Erythroblast (primary cell): ENCODE data around the gene SFMBT1.

ENCODE experiments used
- GATA1 ChIP-seq: IDR thresholded peaks from 2 replicates; pipeline ENCODE4 v1.6.1; 2011; ENCODE audit warnings: low read depth, mild to moderate bottlenecking, control low read depth, low read length, moderate library complexity
- POLR2A ChIP-seq: IDR thresholded peaks from 2 replicates; pipeline ENCODE4 v1.6.1; 2011; ENCODE audit warnings: mild to moderate bottlenecking, low read length

DNA sequence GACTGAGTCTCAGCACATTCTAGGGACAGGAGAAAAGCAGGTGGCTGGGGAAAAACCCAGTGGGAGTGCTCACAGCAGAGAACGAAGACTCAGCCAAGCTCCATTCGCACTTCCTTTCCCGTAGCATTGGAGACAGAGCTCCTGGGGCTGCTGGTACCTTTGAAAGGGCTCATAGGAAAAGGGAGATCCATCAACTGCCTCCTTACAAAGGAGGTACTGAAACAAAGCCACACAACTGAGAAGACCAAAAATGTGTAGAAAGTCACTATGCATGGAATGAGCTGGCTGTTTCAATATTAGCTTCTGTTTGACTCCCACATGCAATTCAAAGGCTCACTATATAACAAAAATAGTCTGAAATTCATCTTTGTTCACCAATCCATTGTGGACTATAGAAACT lies 165.4 kb downstream of the SFMBT1 start:
- no peak for TF ChIP-seq POLR2A
- TF ChIP-seq GATA1, result no peak
